Measurements from ENCODE around the gene FAP.

The FAP gene

GRCh38 chr2:162221064-162221463 lies 22.2 kb downstream of the FAP start:
- Mint-ChIP-seq H3K9me3 (ENCODE audit: low read depth) (no peaks in the 10 kb centered on the region), H3K27me3 (peaks cover 20% of the 10 kb centered on the region), H3K36me3 (no peaks in the 10 kb centered on the region), H3K4me3 (no peak overlapping the region), H3K27ac (no peak overlapping the region), H3K4me1 (ENCODE audit: low read depth) (no peaks in the 10 kb centered on the region)

DNA sequence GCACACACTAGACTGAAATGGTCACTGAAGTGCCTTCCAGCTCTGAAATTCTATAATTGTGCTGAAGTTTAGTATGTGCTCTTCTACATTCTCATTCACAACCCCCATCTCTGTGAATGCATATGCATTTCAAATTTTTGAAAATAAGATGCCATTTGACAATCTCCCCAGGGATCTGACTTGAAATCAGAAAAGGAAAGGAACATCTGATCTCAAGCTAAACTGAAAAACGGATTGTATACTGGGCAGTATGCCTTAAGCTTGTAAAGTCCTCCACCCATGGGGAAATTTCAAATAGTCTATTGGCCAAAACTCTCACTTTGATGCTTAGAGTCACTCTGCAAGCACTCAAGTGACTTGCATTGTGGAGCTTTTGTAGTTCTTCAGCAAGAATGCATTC lies 22.9 kb downstream of the FAP start:
- Mint-ChIP-seq H3K27me3 (peaks cover 17% of the 10 kb centered on the region), H3K27ac (no peak overlapping the region), H3K4me3 (no peak overlapping the region), H3K36me3 (no peaks in the 10 kb centered on the region), H3K9me3 (ENCODE audit: low read depth) (no peaks in the 10 kb centered on the region), H3K4me1 (ENCODE audit: low read depth) (no peaks in the 10 kb centered on the region)

DNA sequence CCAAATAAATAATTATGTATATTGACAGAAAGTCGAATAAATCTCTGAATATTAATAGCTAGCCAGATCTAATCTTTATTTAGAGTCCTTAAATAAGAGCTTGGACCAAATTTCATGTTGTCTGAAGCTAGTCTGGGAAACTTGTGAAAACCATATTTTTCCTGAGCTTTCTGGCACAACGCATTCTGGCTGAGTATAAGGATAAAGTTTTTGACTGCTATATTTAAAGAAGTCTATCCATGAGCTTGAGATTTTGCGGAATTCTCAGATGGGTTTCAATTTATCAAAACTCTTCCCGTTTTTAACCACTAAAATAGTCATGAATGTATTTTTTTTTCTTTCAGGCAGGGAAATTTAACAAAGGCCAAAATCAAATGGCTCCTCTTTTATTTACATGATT lies 23.8 kb downstream of the FAP start:
- H3K9me3 Mint-ChIP-seq (ENCODE audit: low read depth), result no peaks in the 10 kb centered on the region
- no peak overlapping the region for H3K27ac Mint-ChIP-seq
- no peaks in the 10 kb centered on the region for H3K4me1 Mint-ChIP-seq (ENCODE audit: low read depth)

DNA sequence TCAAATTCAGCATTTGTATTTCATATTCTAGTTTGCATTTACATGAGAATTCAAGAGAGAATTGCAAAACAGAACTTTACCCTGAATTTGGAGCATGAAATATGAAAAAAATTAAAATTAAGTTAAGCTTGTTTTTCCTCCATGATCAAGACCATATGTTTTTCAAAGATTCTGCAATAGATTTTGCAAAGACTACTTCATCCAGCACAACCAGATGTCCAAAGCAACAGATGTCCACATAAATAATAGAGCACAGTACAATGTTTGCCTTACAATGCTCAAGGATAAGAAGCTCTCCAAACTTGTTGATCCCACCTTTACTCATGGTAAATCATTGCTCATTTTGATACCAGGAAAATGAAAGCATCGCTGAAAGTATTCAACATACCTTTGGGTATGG lies 25.6 kb downstream of the FAP start:
- Mint-ChIP-seq H3K4me1 (ENCODE audit: low read depth) (no peaks in the 10 kb centered on the region), H3K36me3 (no peaks in the 10 kb centered on the region), H3K27me3 (peaks cover 14% of the 10 kb centered on the region), H3K27ac (no peak overlapping the region), H3K4me3 (no peak overlapping the region), H3K9me3 (ENCODE audit: low read depth) (no peaks in the 10 kb centered on the region)

More for the DNA sequence above, 23.8 kb downstream of the FAP start:
- H3K4me3 Mint-ChIP-seq, result no peak overlapping the region
- H3K27me3 Mint-ChIP-seq, result peaks cover 15% of the 10 kb centered on the region
- no peaks in the 10 kb centered on the region for H3K36me3 Mint-ChIP-seq

DNA sequence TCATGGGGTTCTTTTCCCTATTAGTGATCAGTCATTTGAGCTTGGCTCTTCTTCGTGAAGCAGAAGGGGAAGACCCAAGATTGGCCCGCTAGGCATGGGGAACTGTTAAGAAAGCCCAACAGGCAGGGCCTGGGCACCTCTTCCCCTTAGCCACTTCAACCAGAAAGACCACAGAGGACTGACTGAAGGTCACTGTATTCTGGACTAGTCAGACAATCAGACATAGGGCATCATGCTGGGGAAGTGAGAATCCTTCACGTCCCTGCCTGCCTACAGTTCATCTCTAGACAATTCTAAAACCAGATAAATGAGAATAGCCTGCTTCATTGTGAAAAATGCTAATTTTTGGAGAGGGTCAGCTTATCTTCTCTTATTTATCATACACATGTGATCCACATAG lies 28.1 kb downstream of the FAP start:
- Mint-ChIP-seq H3K4me1 (ENCODE audit: low read depth) (no peaks in the 10 kb centered on the region), H3K36me3 (no peaks in the 10 kb centered on the region), H3K27me3 (peaks cover 9% of the 10 kb centered on the region), H3K27ac (no peak overlapping the region), H3K9me3 (ENCODE audit: low read depth) (no peaks in the 10 kb centered on the region), H3K4me3 (no peak overlapping the region)

GRCh38 chr2:162212366-162212765 lies 30.9 kb downstream of the FAP start:
- Mint-ChIP-seq H3K27me3 (peaks cover 3% of the 10 kb centered on the region), H3K36me3 (no peaks in the 10 kb centered on the region), H3K4me1 (ENCODE audit: low read depth) (no peaks in the 10 kb centered on the region), H3K27ac (no peak overlapping the region), H3K9me3 (ENCODE audit: low read depth) (no peaks in the 10 kb centered on the region), H3K4me3 (no peak overlapping the region)

DNA sequence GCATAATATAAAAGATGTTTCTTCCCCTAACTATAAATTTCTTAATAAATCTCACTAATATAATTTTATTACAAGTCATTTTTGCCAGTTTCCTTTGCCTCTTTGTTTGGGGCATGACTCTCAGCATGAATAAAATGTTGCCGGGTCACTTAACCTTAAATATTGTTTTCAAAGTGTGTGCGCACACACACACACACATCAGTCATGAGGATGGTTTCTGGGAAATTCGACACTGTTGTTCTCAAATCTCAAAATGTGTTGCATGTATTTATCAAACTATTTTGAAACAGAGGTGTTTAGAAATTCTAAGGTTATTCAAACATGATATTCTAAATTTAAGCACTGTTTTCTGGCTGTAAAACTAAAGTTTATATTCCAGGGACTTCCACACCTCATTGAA lies 31.5 kb downstream of the FAP start:
- H3K27me3 Mint-ChIP-seq, result peaks cover 3% of the 10 kb centered on the region
- H3K4me3 Mint-ChIP-seq, result no peak overlapping the region

DNA sequence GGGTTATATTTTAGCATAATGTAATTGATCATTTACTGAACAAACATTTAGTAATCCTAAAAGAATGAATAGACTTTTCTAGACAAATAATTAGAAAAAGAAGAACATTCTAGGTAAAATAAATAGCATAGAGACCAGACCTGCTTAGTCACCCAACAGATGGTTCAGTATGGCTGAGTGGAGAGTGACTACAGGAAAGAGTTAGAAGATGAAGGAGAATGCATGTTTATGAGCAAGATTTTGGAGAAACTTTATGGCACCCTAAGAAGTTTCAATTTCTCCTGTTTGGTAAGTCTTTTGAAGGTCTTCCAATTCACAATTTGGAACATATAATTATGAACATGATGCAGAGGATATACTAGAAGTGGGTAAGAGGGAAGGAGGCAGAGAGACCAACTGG lies 32.9 kb downstream of the FAP start:
- Mint-ChIP-seq H3K36me3 (no peaks in the 10 kb centered on the region), H3K9me3 (ENCODE audit: low read depth) (no peaks in the 10 kb centered on the region), H3K4me1 (ENCODE audit: low read depth) (no peaks in the 10 kb centered on the region), H3K27ac (no peak overlapping the region), H3K4me3 (no peak overlapping the region), H3K27me3 (peaks cover 2% of the 10 kb centered on the region)

More for the DNA sequence above, 31.5 kb downstream of the FAP start:
- H3K36me3 Mint-ChIP-seq, result no peaks in the 10 kb centered on the region
- no peaks in the 10 kb centered on the region for H3K4me1 Mint-ChIP-seq (ENCODE audit: low read depth)
- no peak overlapping the region for H3K27ac Mint-ChIP-seq
- H3K9me3 Mint-ChIP-seq (ENCODE audit: low read depth), result no peaks in the 10 kb centered on the region

DNA sequence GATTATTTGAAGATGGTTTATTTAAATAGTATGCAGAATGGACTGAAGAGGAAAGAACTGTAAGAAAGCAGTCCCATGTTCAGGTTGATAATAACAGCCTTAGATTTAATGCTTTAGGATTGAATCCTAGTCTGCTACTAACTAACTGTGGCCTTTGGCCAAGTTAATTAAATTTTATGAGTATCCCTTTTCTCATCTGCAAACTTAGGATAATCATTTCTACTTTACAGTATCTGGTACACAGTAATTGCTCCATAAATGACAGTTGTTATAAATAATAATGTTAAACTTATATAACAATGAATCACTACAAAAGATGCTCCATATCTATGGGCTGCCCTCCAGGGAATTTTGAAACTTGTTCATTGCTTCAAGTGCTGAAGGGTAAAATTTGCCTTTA lies 41.0 kb downstream of the FAP start:
- Mint-ChIP-seq H3K4me3 (no peak overlapping the region), H3K27ac (no peak overlapping the region), H3K9me3 (ENCODE audit: low read depth) (no peaks in the 10 kb centered on the region)

DNA sequence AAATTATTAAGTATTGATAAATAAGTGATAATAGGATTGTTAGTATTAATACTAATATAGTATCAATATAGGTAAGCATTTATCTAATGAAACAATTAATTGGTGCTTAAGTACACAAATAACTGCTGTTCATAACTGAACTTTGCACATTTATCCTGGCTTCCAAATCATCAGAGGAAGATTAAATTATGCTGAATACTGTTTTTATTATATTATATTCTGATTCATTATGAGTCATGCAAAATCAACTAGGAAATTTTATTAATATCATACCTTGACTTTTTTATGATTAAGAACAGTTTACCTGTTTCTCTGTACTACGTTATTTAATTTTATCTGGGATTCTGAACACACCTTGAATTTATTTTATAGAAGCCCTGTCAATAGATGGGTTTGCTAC lies 42.6 kb downstream of the FAP start:
- Mint-ChIP-seq H3K27ac (no peak overlapping the region), H3K9me3 (ENCODE audit: low read depth) (no peaks in the 10 kb centered on the region), H3K27me3 (peaks cover 1% of the 10 kb centered on the region), H3K4me1 (ENCODE audit: low read depth) (no peaks in the 10 kb centered on the region), H3K4me3 (no peak overlapping the region), H3K36me3 (no peaks in the 10 kb centered on the region)

More for the DNA sequence above, 41.0 kb downstream of the FAP start:
- H3K4me1 Mint-ChIP-seq (ENCODE audit: low read depth), result no peaks in the 10 kb centered on the region
- no peaks in the 10 kb centered on the region for H3K36me3 Mint-ChIP-seq
- peaks cover 1% of the 10 kb centered on the region for H3K27me3 Mint-ChIP-seq

GRCh38 chr2:162199913-162200312 lies 43.3 kb downstream of the FAP start:
- no peaks in the 10 kb centered on the region for H3K4me1 Mint-ChIP-seq (ENCODE audit: low read depth)
- H3K4me3 Mint-ChIP-seq, result no peak overlapping the region
- H3K27me3 Mint-ChIP-seq, result peaks cover 1% of the 10 kb centered on the region
- H3K27ac Mint-ChIP-seq, result no peak overlapping the region
- no peaks in the 10 kb centered on the region for H3K36me3 Mint-ChIP-seq
- H3K9me3 Mint-ChIP-seq (ENCODE audit: low read depth), result no peaks in the 10 kb centered on the region

- H3K9me3 Mint-ChIP-seq (ENCODE audit: low read depth), result no peaks in the 10 kb centered on the region
- H3K27me3 Mint-ChIP-seq, result peaks cover 9% of the 10 kb centered on the region
- no peak overlapping the region for H3K27ac Mint-ChIP-seq
- H3K36me3 Mint-ChIP-seq, result no peaks in the 10 kb centered on the region
- no peaks in the 10 kb centered on the region for H3K4me1 Mint-ChIP-seq (ENCODE audit: low read depth)
- no peak overlapping the region for H3K4me3 Mint-ChIP-seq
Measured at GRCh38 chr2:162198239-162198638, 45.0 kb downstream of the FAP start.

GRCh38 chr2:162197069-162197825 lies 46.0 kb downstream of the FAP start:
- Mint-ChIP-seq H3K9me3 (ENCODE audit: low read depth) (no peaks in the 10 kb centered on the region), H3K27ac (no peak overlapping the region), H3K27me3 (peaks cover 13% of the 10 kb centered on the region), H3K4me1 (ENCODE audit: low read depth) (no peaks in the 10 kb centered on the region), H3K36me3 (no peaks in the 10 kb centered on the region), H3K4me3 (no peak overlapping the region)

- Mint-ChIP-seq H3K27me3 (peaks cover 17% of the 10 kb centered on the region), H3K4me1 (ENCODE audit: low read depth) (no peaks in the 10 kb centered on the region), H3K4me3 (no peak overlapping the region), H3K36me3 (no peaks in the 10 kb centered on the region), H3K9me3 (ENCODE audit: low read depth) (no peaks in the 10 kb centered on the region), H3K27ac (no peak overlapping the region)
Measured at GRCh38 chr2:162196638-162197037, 46.6 kb downstream of the FAP start.

DNA sequence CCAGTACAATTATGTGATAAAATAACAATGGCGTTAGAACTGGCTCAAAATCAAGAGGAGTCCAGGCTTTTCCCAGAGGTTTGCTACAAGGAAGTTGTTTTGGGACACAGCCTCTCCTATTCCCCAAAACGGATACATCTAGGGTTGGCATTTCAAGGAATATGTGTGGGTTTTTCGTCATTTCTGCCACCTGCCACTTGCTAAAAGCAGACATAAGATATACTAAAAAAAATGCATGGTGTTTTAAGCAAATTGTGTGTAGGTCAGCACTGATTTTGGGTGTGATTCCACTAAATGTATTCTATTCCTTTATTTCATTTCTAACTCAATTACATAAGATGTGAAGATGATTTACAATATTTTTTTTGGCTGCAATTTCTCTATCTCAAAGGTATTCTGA lies 54.8 kb downstream of the FAP start:
- no peaks in the 10 kb centered on the region for H3K4me1 Mint-ChIP-seq (ENCODE audit: low read depth)
- peaks cover 10% of the 10 kb centered on the region for H3K27me3 Mint-ChIP-seq

GRCh38 chr2:162185541-162186232 lies 57.6 kb downstream of the FAP start:
- H3K9me3 Mint-ChIP-seq (ENCODE audit: low read depth), result no peaks in the 10 kb centered on the region
- H3K27me3 Mint-ChIP-seq, result peaks cover 5% of the 10 kb centered on the region
- no peak overlapping the region for H3K4me3 Mint-ChIP-seq
- no peak overlapping the region for H3K27ac Mint-ChIP-seq
- no peaks in the 10 kb centered on the region for H3K4me1 Mint-ChIP-seq (ENCODE audit: low read depth)
- no peaks in the 10 kb centered on the region for H3K36me3 Mint-ChIP-seq

More for the DNA sequence above, 54.8 kb downstream of the FAP start:
- Mint-ChIP-seq H3K4me3 (no peak overlapping the region), H3K9me3 (ENCODE audit: low read depth) (no peaks in the 10 kb centered on the region), H3K36me3 (no peaks in the 10 kb centered on the region), H3K27ac (no peak overlapping the region)
